NCI-H774 (cell line): Measurements from ENCODE around the gene MED12L.

Experiments used
- DNase-seq: peaks from one replicate; lab custom pipeline; 2025; lab: John Stamatoyannopoulos, UW

Gene MED12L

GRCh38 chr3:151300539-151300938 is 215.1 kb downstream of the MED12L start:
- no peak for DNase-seq

- no peak for DNase-seq
Observed at GRCh38 chr3:151301787-151302186, 216.3 kb downstream of the MED12L start.

GRCh38 chr3:151303751-151304150 is 218.3 kb downstream of the MED12L start:
- no peak for DNase-seq

- no peak for DNase-seq
Observed at GRCh38 chr3:151305060-151305774, 219.8 kb downstream of the MED12L start.

GRCh38 chr3:151305775-151306151 is 220.3 kb downstream of the MED12L start:
- no peak for DNase-seq

- no peak for DNase-seq
Observed at GRCh38 chr3:151306168-151306810, 220.8 kb downstream of the MED12L start.

- no peak for DNase-seq
Observed at GRCh38 chr3:151307131-151307530, 221.7 kb downstream of the MED12L start.

- DNase-seq, result no peak
Observed at GRCh38 chr3:151307583-151308488, 222.4 kb downstream of the MED12L start.

- no peak for DNase-seq
Observed at GRCh38 chr3:151309566-151309965, 224.1 kb downstream of the MED12L start.

- no peak for DNase-seq
Observed at GRCh38 chr3:151312972-151313371, 227.5 kb downstream of the MED12L start.

- no peak for DNase-seq
Observed at GRCh38 chr3:151314137-151314536, 228.7 kb downstream of the MED12L start.

GRCh38 chr3:151314593-151314992 is 229.1 kb downstream of the MED12L start:
- DNase-seq, result no peak

- no peak for DNase-seq
Observed at GRCh38 chr3:151315136-151315535, 229.7 kb downstream of the MED12L start.

- no peak for DNase-seq
Observed at GRCh38 chr3:151315846-151316245, 230.4 kb downstream of the MED12L start.

GRCh38 chr3:151316267-151316991 is 231.0 kb downstream of the MED12L start, which contains the start of gene GPR87:
Gene GPR87 (minus strand): TSS chr3:151316820. CDS start chr3:151300100, 16,720 bp downstream.
- no peak for DNase-seq

- no peak for DNase-seq
Observed at GRCh38 chr3:151318313-151318712, 232.8 kb downstream of the MED12L start.

- no peak for DNase-seq
Observed at GRCh38 chr3:151318991-151319390, 233.5 kb downstream of the MED12L start.

GRCh38 chr3:151319628-151320027 is 234.2 kb downstream of the MED12L start:
- no peak for DNase-seq

- no peak for DNase-seq
Observed at GRCh38 chr3:151320131-151320530, 234.7 kb downstream of the MED12L start.

GRCh38 chr3:151321526-151321925 is 236.1 kb downstream of the MED12L start:
- DNase-seq, result no peak

GRCh38 chr3:151322511-151322910 is 237.0 kb downstream of the MED12L start:
- no peak for DNase-seq
